A549 (cell line): ENCODE results near the gene ZNF586. TPM values are rescaled to one million over a fixed set of nuclear protein-coding genes. Genes with fewer than 3 reads are reported as not detected.

Source experiments
- polyA plus RNA-seq, 4 experiments: library from polyadenylated mRNA; depleted of rRNA in 3 of 4; stranded (reverse); fragments of >200 nt; fragmentation: RNase III in 1 of 4; extraction: RNeasy Plus Mini Kit Qiagen cat#74134 plus additional on column Dnase treatment in 1 of 4; gene quantifications; 2 replicates in 3 of 4; 3 replicates in 1 of 4; pipeline ENCODE4 v1.2.3, GENCODE V29; 2011 to 2017

ZNF586 gene
- polyA plus RNA-seq, 2 of the 4 experiments (the other 2 are of a cell fraction), result 7.1 to 8.2 TPM

Other genes starting within 250 kb of the ZNF586 start
- gene ZNF549, start 242.3 kb upstream of the ZNF586 start, polyA plus RNA-seq (2011; rRNA removed), result 3.7 and 3.9 TPM in 2 replicates
- 1.7 to 1.8 TPM (median 1.8 TPM) in 3 replicates for gene ZNF549, start 242.3 kb upstream of the ZNF586 start, polyA plus RNA-seq (2017; fragmentation: RNase III; extraction: RNeasy Plus Mini Kit Qiagen cat#74134 plus additional on column Dnase treatment)
- gene ZNF550, start 209.8 kb upstream of the ZNF586 start, polyA plus RNA-seq (2011; rRNA removed), result 8.7 and 9.2 TPM in 2 replicates
- 4.7 to 5.3 TPM (median 5.2 TPM) in 3 replicates for gene ZNF550, start 209.8 kb upstream of the ZNF586 start, polyA plus RNA-seq (2017; fragmentation: RNase III; extraction: RNeasy Plus Mini Kit Qiagen cat#74134 plus additional on column Dnase treatment)
- gene ZNF416, start 190.8 kb upstream of the ZNF586 start, polyA plus RNA-seq (2011; rRNA removed), result 4.7 and 4.8 TPM in 2 replicates
- 2.8 to 3.5 TPM (median 2.9 TPM) in 3 replicates for gene ZNF416, start 190.8 kb upstream of the ZNF586 start, polyA plus RNA-seq (2017; fragmentation: RNase III; extraction: RNeasy Plus Mini Kit Qiagen cat#74134 plus additional on column Dnase treatment)
- gene ZIK1, start 185.5 kb upstream of the ZNF586 start, polyA plus RNA-seq (2011; rRNA removed), result not detected in 2 replicates
- 0.03 TPM in 1 of 3 replicates, not detected in the others for gene ZIK1, start 185.5 kb upstream of the ZNF586 start, polyA plus RNA-seq (2017; fragmentation: RNase III; extraction: RNeasy Plus Mini Kit Qiagen cat#74134 plus additional on column Dnase treatment)
- 4.9 and 5.9 TPM in 2 replicates for gene ZNF530, start 169.8 kb upstream of the ZNF586 start, polyA plus RNA-seq (2011; rRNA removed)
- 4.9 to 6.3 TPM (median 6.3 TPM) in 3 replicates for gene ZNF530, start 169.8 kb upstream of the ZNF586 start, polyA plus RNA-seq (2017; fragmentation: RNase III; extraction: RNeasy Plus Mini Kit Qiagen cat#74134 plus additional on column Dnase treatment)
- gene ZNF134, start 155.4 kb upstream of the ZNF586 start, polyA plus RNA-seq (2011; rRNA removed), result 9.2 and 10.1 TPM in 2 replicates
- 8.3 to 9.2 TPM (median 9.1 TPM) in 3 replicates for gene ZNF134, start 155.4 kb upstream of the ZNF586 start, polyA plus RNA-seq (2017; fragmentation: RNase III; extraction: RNeasy Plus Mini Kit Qiagen cat#74134 plus additional on column Dnase treatment)
- 11.6 and 15.8 TPM in 2 replicates for gene ZNF211, start 136.5 kb upstream of the ZNF586 start, polyA plus RNA-seq (2011; rRNA removed)
- 6.9 to 7.7 TPM (median 7.5 TPM) in 3 replicates for gene ZNF211, start 136.5 kb upstream of the ZNF586 start, polyA plus RNA-seq (2017; fragmentation: RNase III; extraction: RNeasy Plus Mini Kit Qiagen cat#74134 plus additional on column Dnase treatment)
- 0.04 TPM in 1 of 2 replicates, not detected in the other for gene ZSCAN4, start 100.7 kb upstream of the ZNF586 start, polyA plus RNA-seq (2011; rRNA removed)
- gene ZSCAN4, start 100.7 kb upstream of the ZNF586 start, polyA plus RNA-seq (2017; fragmentation: RNase III; extraction: RNeasy Plus Mini Kit Qiagen cat#74134 plus additional on column Dnase treatment), result not detected in 3 replicates
- gene ZNF551, start 87.7 kb upstream of the ZNF586 start, polyA plus RNA-seq (2011; rRNA removed), result 8.2 and 8.4 TPM in 2 replicates
- gene ZNF551, start 87.7 kb upstream of the ZNF586 start, polyA plus RNA-seq (2017; fragmentation: RNase III; extraction: RNeasy Plus Mini Kit Qiagen cat#74134 plus additional on column Dnase treatment), result 4.2 to 6.0 TPM (median 4.3 TPM) in 3 replicates
- not detected in 2 replicates for gene ZNF154, start 60.5 kb upstream of the ZNF586 start, polyA plus RNA-seq (2011; rRNA removed)
- gene ZNF154, start 60.5 kb upstream of the ZNF586 start, polyA plus RNA-seq (2017; fragmentation: RNase III; extraction: RNeasy Plus Mini Kit Qiagen cat#74134 plus additional on column Dnase treatment), result not detected in 3 replicates
- gene ZNF671, start 42.1 kb upstream of the ZNF586 start, polyA plus RNA-seq (2011; rRNA removed), result 1.4 and 1.5 TPM in 2 replicates
- gene ZNF671, start 42.1 kb upstream of the ZNF586 start, polyA plus RNA-seq (2017; fragmentation: RNase III; extraction: RNeasy Plus Mini Kit Qiagen cat#74134 plus additional on column Dnase treatment), result 0.85 to 1.1 TPM (median 1.0 TPM) in 3 replicates
- gene ZNF776, start 22.9 kb upstream of the ZNF586 start, polyA plus RNA-seq (2011; rRNA removed), result 9.3 and 10.5 TPM in 2 replicates
- 5.3 to 7.0 TPM (median 6.1 TPM) in 3 replicates for gene ZNF776, start 22.9 kb upstream of the ZNF586 start, polyA plus RNA-seq (2017; fragmentation: RNase III; extraction: RNeasy Plus Mini Kit Qiagen cat#74134 plus additional on column Dnase treatment)
- gene ZNF552, start 45.2 kb downstream of the ZNF586 start, polyA plus RNA-seq (2011; rRNA removed), result 5.7 and 5.8 TPM in 2 replicates
- gene ZNF552, start 45.2 kb downstream of the ZNF586 start, polyA plus RNA-seq (2017; fragmentation: RNase III; extraction: RNeasy Plus Mini Kit Qiagen cat#74134 plus additional on column Dnase treatment), result 6.0 to 7.2 TPM (median 6.5 TPM) in 3 replicates
- 14.2 and 14.9 TPM in 2 replicates for gene ZNF587B, start 60.6 kb downstream of the ZNF586 start, polyA plus RNA-seq (2011; rRNA removed)
- 13.2 to 15.8 TPM (median 14.1 TPM) in 3 replicates for gene ZNF587B, start 60.6 kb downstream of the ZNF586 start, polyA plus RNA-seq (2017; fragmentation: RNase III; extraction: RNeasy Plus Mini Kit Qiagen cat#74134 plus additional on column Dnase treatment)
- 12.1 and 17.2 TPM in 2 replicates for gene ZNF587, start 80.2 kb downstream of the ZNF586 start, polyA plus RNA-seq (2011; rRNA removed)
- gene ZNF587, start 80.2 kb downstream of the ZNF586 start, polyA plus RNA-seq (2017; fragmentation: RNase III; extraction: RNeasy Plus Mini Kit Qiagen cat#74134 plus additional on column Dnase treatment), result 10.2 to 11.2 TPM (median 10.7 TPM) in 3 replicates
- gene ZNF814, start 119.4 kb downstream of the ZNF586 start, polyA plus RNA-seq (2011; rRNA removed), result 5.5 and 6.9 TPM in 2 replicates
- 2.1 to 3.0 TPM (median 2.6 TPM) in 3 replicates for gene ZNF814, start 119.4 kb downstream of the ZNF586 start, polyA plus RNA-seq (2017; fragmentation: RNase III; extraction: RNeasy Plus Mini Kit Qiagen cat#74134 plus additional on column Dnase treatment)
- gene ZNF417, start 146.9 kb downstream of the ZNF586 start, polyA plus RNA-seq (2011; rRNA removed), result 8.0 and 8.7 TPM in 2 replicates
- gene ZNF417, start 146.9 kb downstream of the ZNF586 start, polyA plus RNA-seq (2017; fragmentation: RNase III; extraction: RNeasy Plus Mini Kit Qiagen cat#74134 plus additional on column Dnase treatment), result 5.6 to 5.9 TPM (median 5.8 TPM) in 3 replicates
- 2.8 and 3.2 TPM in 2 replicates for gene ZNF418, start 165.7 kb downstream of the ZNF586 start, polyA plus RNA-seq (2011; rRNA removed)
- 1.8 to 3.0 TPM (median 2.2 TPM) in 3 replicates for gene ZNF418, start 165.7 kb downstream of the ZNF586 start, polyA plus RNA-seq (2017; fragmentation: RNase III; extraction: RNeasy Plus Mini Kit Qiagen cat#74134 plus additional on column Dnase treatment)
- 2.5 and 2.9 TPM in 2 replicates for gene ZNF256, start 178.0 kb downstream of the ZNF586 start, polyA plus RNA-seq (2011; rRNA removed)
- 1.4 to 1.7 TPM (median 1.6 TPM) in 3 replicates for gene ZNF256, start 178.0 kb downstream of the ZNF586 start, polyA plus RNA-seq (2017; fragmentation: RNase III; extraction: RNeasy Plus Mini Kit Qiagen cat#74134 plus additional on column Dnase treatment)
- 0.13 and 0.15 TPM in 2 replicates for gene C19orf18, start 204.9 kb downstream of the ZNF586 start, polyA plus RNA-seq (2011; rRNA removed)
- 0.17 to 0.25 TPM in 2 of 3 replicates, not detected in the other for gene C19orf18, start 204.9 kb downstream of the ZNF586 start, polyA plus RNA-seq (2017; fragmentation: RNase III; extraction: RNeasy Plus Mini Kit Qiagen cat#74134 plus additional on column Dnase treatment)
- 4.8 and 5.1 TPM in 2 replicates for gene ZNF606, start 233.1 kb downstream of the ZNF586 start, polyA plus RNA-seq (2011; rRNA removed)
- gene ZNF606, start 233.1 kb downstream of the ZNF586 start, polyA plus RNA-seq (2017; fragmentation: RNase III; extraction: RNeasy Plus Mini Kit Qiagen cat#74134 plus additional on column Dnase treatment), result 4.5 to 5.1 TPM (median 4.5 TPM) in 3 replicates